Measurements from ENCODE around the gene PHLPP1.

PHLPP1 gene

DNA sequence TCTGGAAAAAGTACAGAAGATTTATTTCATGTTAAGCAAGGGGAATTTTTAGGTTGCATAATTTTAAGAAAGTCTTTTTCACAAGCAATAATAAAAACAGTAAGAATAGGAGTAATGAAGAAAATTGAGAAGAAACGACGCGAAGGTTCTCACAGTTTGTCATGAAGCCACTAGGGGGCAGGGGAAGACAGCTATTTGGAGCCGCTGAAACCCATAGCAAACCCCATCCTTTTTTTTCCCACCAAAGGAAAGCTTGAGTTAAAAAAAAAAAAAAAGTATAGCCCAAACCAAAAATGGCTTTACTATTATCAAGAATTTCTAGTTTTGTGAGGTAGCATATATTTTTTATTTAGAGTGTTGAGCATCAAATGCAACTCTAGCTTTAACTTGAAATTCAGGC lies 300.9 kb downstream of the PHLPP1 start:
- no peaks in the 10 kb centered on the region for H3K36me3 ChIP-seq (ENCODE audit: control insufficient read depth in 2 of 2, insufficient read depth in 1 of 2, low read length in 2 of 2)
- no peaks in the 10 kb centered on the region for H3K9me3 ChIP-seq (ENCODE audit: control insufficient read depth, insufficient read depth, low read depth, low read length)
- CTCF ChIA-PET, result interaction anchor here (0.6 to 4.7 kb wide), 55 partner anchors 9 to 915 kb away, joined by 3 to 119 read pairs (median 4); partner anchors contain the start of gene BCL2
- H3K4me1 ChIP-seq (ENCODE audit: control insufficient read depth, insufficient read depth, low read length), result no peaks in the 10 kb centered on the region
- H3K4me3 ChIP-seq (ENCODE audit: low read depth, low read length), result no peak overlapping the region
- POLR2A ChIA-PET, result no interaction called here
- H3K27ac ChIP-seq (ENCODE audit: extremely low read depth, low read depth, low read length), result no peak overlapping the region
- TF ChIP-seq ZNF433 (tag by site-specific recombination; IDR thresholded peaks at IDR 0.05; ENCODE audit: low read depth) (no peak), ZFHX2 (tag by site-specific recombination; conservative IDR thresholded peaks at IDR 0.05) (no peak), ZNF521 (tag by site-specific recombination; IDR thresholded peaks at IDR 0.05) (no peak), ZNF423 (tag by site-specific recombination; IDR thresholded peaks at IDR 0.05) (no peak), ZNF169 (tag by site-specific recombination; IDR thresholded peaks at IDR 0.05) (no peak), OSR2 (tag by site-specific recombination; IDR thresholded peaks at IDR 0.05) (no peak), ZNF2 (tag by site-specific recombination; IDR thresholded peaks at IDR 0.05) (no peak), ZNF654 (tag by site-specific recombination; IDR thresholded peaks at IDR 0.05; ENCODE audit: low read depth) (peak; percentile 78), ZNF24 (tag by site-specific recombination; IDR thresholded peaks at IDR 0.05) (no peak), ZNF791 (tag by site-specific recombination; IDR thresholded peaks at IDR 0.05) (no peak), ZFP41 (tag by site-specific recombination; IDR thresholded peaks at IDR 0.05; ENCODE audit: borderline replicate concordance) (no peak), ZNF561 (tag by site-specific recombination; IDR thresholded peaks at IDR 0.05; ENCODE audit: borderline replicate concordance) (no peak)
- TF ChIP-seq, protein P1, sequence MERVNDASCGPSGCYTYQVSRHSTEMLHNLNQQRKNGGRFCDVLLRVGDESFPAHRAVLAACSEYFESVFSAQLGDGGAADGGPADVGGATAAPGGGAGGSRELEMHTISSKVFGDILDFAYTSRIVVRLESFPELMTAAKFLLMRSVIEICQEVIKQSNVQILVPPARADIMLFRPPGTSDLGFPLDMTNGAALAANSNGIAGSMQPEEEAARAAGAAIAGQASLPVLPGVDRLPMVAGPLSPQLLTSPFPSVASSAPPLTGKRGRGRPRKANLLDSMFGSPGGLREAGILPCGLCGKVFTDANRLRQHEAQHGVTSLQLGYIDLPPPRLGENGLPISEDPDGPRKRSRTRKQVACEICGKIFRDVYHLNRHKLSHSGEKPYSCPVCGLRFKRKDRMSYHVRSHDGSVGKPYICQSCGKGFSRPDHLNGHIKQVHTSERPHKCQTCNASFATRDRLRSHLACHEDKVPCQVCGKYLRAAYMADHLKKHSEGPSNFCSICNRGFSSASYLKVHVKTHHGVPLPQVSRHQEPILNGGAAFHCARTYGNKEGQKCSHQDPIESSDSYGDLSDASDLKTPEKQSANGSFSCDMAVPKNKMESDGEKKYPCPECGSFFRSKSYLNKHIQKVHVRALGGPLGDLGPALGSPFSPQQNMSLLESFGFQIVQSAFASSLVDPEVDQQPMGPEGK (tag by site-specific recombination; IDR thresholded peaks at IDR 0.05), result no peak
- TF ChIP-seq, protein P2, sequence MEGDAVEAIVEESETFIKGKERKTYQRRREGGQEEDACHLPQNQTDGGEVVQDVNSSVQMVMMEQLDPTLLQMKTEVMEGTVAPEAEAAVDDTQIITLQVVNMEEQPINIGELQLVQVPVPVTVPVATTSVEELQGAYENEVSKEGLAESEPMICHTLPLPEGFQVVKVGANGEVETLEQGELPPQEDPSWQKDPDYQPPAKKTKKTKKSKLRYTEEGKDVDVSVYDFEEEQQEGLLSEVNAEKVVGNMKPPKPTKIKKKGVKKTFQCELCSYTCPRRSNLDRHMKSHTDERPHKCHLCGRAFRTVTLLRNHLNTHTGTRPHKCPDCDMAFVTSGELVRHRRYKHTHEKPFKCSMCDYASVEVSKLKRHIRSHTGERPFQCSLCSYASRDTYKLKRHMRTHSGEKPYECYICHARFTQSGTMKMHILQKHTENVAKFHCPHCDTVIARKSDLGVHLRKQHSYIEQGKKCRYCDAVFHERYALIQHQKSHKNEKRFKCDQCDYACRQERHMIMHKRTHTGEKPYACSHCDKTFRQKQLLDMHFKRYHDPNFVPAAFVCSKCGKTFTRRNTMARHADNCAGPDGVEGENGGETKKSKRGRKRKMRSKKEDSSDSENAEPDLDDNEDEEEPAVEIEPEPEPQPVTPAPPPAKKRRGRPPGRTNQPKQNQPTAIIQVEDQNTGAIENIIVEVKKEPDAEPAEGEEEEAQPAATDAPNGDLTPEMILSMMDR (tag by site-specific recombination; IDR thresholded peaks at IDR 0.05), result peak; percentile 32; the same call in 1 of the 2 replicates
- TF ChIP-seq, protein P3, sequence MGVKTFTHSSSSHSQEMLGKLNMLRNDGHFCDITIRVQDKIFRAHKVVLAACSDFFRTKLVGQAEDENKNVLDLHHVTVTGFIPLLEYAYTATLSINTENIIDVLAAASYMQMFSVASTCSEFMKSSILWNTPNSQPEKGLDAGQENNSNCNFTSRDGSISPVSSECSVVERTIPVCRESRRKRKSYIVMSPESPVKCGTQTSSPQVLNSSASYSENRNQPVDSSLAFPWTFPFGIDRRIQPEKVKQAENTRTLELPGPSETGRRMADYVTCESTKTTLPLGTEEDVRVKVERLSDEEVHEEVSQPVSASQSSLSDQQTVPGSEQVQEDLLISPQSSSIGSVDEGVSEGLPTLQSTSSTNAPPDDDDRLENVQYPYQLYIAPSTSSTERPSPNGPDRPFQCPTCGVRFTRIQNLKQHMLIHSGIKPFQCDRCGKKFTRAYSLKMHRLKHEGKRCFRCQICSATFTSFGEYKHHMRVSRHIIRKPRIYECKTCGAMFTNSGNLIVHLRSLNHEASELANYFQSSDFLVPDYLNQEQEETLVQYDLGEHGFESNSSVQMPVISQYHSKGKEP (tag by site-specific recombination; IDR thresholded peaks at IDR 0.05), result no peak
- TF ChIP-seq, protein P4, sequence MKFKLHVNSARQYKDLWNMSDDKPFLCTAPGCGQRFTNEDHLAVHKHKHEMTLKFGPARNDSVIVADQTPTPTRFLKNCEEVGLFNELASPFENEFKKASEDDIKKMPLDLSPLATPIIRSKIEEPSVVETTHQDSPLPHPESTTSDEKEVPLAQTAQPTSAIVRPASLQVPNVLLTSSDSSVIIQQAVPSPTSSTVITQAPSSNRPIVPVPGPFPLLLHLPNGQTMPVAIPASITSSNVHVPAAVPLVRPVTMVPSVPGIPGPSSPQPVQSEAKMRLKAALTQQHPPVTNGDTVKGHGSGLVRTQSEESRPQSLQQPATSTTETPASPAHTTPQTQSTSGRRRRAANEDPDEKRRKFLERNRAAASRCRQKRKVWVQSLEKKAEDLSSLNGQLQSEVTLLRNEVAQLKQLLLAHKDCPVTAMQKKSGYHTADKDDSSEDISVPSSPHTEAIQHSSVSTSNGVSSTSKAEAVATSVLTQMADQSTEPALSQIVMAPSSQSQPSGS (tag by site-specific recombination; IDR thresholded peaks at IDR 0.05; ENCODE audit: low read depth), result no peak

DNA sequence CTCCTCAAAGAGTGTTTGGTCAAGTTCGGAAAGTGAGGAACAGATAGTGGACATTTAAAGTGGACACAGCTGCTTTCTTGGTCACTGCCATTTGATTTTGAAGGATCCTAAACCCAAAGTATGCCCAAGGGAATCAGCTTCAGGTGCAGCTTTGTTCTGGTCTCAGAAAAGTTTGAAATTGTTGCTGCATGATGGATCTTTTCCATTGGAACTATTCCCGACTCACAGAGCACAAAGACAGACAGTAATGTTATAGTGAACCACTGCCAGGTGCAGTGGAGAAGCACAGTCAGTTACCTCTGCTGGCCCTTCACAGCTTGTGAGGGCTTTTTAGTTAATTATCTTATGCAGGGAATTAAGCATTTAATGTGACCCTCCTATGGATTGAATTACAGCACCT lies 301.7 kb downstream of the PHLPP1 start:
- H3K4me1 ChIP-seq (ENCODE audit: control insufficient read depth, insufficient read depth, low read length), result no peaks in the 10 kb centered on the region
- no peaks in the 10 kb centered on the region for H3K9me3 ChIP-seq (ENCODE audit: control insufficient read depth, insufficient read depth, low read depth, low read length)
- H3K4me3 ChIP-seq (ENCODE audit: low read depth, low read length), result no peak overlapping the region
- CTCF ChIA-PET, result interaction anchor here (0.5 to 4.7 kb wide), 31 partner anchors 10 to 914 kb away, joined by 3 to 119 read pairs (median 5); partner anchors contain the start of gene BCL2
- H3K36me3 ChIP-seq (ENCODE audit: control insufficient read depth in 2 of 2, insufficient read depth in 1 of 2, low read length in 2 of 2), result no peaks in the 10 kb centered on the region
- POLR2A ChIA-PET, result no interaction called here
- no peak overlapping the region for H3K27ac ChIP-seq (ENCODE audit: extremely low read depth, low read depth, low read length)
- TF ChIP-seq FEZF1 (tag by site-specific recombination; IDR thresholded peaks at IDR 0.05), result no peak
- TF ChIP-seq ZNF138 (tag by site-specific recombination; IDR thresholded peaks at IDR 0.05; ENCODE audit: borderline replicate concordance), result no peak
- TF ChIP-seq OSR2 (tag by site-specific recombination; IDR thresholded peaks at IDR 0.05), result no peak
- TF ChIP-seq, protein P5, sequence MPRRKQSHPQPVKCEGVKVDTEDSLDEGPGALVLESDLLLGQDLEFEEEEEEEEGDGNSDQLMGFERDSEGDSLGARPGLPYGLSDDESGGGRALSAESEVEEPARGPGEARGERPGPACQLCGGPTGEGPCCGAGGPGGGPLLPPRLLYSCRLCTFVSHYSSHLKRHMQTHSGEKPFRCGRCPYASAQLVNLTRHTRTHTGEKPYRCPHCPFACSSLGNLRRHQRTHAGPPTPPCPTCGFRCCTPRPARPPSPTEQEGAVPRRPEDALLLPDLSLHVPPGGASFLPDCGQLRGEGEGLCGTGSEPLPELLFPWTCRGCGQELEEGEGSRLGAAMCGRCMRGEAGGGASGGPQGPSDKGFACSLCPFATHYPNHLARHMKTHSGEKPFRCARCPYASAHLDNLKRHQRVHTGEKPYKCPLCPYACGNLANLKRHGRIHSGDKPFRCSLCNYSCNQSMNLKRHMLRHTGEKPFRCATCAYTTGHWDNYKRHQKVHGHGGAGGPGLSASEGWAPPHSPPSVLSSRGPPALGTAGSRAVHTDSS (tag by site-specific recombination; IDR thresholded peaks at IDR 0.05), result no peak
- no peak for TF ChIP-seq ZBTB8A (tag by site-specific recombination; IDR thresholded peaks at IDR 0.05)
- TF ChIP-seq, protein P6, sequence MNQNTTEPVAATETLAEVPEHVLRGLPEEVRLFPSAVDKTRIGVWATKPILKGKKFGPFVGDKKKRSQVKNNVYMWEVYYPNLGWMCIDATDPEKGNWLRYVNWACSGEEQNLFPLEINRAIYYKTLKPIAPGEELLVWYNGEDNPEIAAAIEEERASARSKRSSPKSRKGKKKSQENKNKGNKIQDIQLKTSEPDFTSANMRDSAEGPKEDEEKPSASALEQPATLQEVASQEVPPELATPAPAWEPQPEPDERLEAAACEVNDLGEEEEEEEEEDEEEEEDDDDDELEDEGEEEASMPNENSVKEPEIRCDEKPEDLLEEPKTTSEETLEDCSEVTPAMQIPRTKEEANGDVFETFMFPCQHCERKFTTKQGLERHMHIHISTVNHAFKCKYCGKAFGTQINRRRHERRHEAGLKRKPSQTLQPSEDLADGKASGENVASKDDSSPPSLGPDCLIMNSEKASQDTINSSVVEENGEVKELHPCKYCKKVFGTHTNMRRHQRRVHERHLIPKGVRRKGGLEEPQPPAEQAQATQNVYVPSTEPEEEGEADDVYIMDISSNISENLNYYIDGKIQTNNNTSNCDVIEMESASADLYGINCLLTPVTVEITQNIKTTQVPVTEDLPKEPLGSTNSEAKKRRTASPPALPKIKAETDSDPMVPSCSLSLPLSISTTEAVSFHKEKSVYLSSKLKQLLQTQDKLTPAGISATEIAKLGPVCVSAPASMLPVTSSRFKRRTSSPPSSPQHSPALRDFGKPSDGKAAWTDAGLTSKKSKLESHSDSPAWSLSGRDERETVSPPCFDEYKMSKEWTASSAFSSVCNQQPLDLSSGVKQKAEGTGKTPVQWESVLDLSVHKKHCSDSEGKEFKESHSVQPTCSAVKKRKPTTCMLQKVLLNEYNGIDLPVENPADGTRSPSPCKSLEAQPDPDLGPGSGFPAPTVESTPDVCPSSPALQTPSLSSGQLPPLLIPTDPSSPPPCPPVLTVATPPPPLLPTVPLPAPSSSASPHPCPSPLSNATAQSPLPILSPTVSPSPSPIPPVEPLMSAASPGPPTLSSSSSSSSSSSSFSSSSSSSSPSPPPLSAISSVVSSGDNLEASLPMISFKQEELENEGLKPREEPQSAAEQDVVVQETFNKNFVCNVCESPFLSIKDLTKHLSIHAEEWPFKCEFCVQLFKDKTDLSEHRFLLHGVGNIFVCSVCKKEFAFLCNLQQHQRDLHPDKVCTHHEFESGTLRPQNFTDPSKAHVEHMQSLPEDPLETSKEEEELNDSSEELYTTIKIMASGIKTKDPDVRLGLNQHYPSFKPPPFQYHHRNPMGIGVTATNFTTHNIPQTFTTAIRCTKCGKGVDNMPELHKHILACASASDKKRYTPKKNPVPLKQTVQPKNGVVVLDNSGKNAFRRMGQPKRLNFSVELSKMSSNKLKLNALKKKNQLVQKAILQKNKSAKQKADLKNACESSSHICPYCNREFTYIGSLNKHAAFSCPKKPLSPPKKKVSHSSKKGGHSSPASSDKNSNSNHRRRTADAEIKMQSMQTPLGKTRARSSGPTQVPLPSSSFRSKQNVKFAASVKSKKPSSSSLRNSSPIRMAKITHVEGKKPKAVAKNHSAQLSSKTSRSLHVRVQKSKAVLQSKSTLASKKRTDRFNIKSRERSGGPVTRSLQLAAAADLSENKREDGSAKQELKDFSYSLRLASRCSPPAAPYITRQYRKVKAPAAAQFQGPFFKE (tag by site-specific recombination; IDR thresholded peaks at IDR 0.05; ENCODE audit: borderline replicate concordance), result no peak
